Measurements from ENCODE around the gene COL6A1.
"Not testable (repeated sequence)": the region's sequence is repeated elsewhere in the genome, so short reads cannot be mapped to it uniquely, and the experiment has no call there.

DNA sequence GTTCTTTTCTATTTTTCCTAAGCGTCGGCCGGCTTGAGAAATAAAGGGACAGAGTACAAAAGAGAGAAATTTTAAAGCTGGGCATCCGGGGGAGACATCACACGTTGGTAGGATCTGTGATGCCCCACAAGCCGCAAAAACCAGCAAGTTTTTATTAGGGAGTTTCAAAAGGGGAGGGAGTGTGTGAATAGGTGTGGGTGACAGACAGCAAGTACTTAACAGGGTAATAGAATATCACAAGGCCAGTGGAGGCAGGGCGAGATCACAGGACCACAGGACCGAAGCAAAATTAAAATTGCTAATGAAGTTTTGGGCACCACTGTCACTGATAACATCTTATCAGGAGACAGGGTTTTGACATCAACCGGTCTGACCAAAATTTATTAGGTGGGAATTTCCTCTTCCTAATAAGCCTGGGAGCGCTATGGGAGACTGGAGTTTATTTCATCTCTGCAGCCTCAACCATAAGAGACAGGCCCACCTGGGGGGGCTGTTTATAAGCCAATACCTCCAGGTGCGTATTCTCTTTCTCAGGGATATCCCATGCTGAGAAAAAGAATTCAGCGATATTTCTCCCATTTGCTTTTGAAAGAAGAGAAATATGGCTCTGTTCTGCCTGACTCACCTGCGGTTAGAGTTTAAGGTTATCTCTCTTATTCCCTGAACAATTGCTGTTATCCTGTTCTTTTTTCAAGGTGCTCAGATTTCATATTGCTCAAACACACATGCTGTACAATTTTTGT is 5.7 kb upstream of the COL6A1 start:
- TF ChIP-seq EZH2phosphoT487 (IDR thresholded peaks at IDR 0.05; ENCODE audit: borderline replicate concordance, low read length): not testable (repeated sequence)
- TF ChIP-seq, protein P1, sequence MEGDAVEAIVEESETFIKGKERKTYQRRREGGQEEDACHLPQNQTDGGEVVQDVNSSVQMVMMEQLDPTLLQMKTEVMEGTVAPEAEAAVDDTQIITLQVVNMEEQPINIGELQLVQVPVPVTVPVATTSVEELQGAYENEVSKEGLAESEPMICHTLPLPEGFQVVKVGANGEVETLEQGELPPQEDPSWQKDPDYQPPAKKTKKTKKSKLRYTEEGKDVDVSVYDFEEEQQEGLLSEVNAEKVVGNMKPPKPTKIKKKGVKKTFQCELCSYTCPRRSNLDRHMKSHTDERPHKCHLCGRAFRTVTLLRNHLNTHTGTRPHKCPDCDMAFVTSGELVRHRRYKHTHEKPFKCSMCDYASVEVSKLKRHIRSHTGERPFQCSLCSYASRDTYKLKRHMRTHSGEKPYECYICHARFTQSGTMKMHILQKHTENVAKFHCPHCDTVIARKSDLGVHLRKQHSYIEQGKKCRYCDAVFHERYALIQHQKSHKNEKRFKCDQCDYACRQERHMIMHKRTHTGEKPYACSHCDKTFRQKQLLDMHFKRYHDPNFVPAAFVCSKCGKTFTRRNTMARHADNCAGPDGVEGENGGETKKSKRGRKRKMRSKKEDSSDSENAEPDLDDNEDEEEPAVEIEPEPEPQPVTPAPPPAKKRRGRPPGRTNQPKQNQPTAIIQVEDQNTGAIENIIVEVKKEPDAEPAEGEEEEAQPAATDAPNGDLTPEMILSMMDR (IDR thresholded peaks at IDR 0.05; ENCODE audit: low read depth, low read length, poor library complexity, severe bottlenecking): not testable (repeated sequence)

Measured in DOHH2 (cell line).